Thyroid gland (tissue), 4 donors: ENCODE data around the gene CCNB1IP1.
A peak's percentile ranks its signal among the peaks of the same experiment; 100 is the strongest.

Experiments used
- CTCF ChIP-seq, 6 experiments: fragments of 200-600 bp in 3 of 6; fragments of 450-650 bp in 3 of 6; sonication (generic) in 3 of 6; IDR thresholded peaks; one replicate each; pipeline ENCODE4 v1.5.1; 2016 to 2019; ENCODE audit warnings: antibody characterized with exemption in 6 of 6, mild to moderate bottlenecking in 2 of 6, inconsistent platforms in 1 of 6, moderate library complexity in 1 of 6
- POLR2A ChIP-seq, 2 donors: fragments of 450-650 bp; IDR thresholded peaks; one replicate each; pipeline ENCODE4 v1.6.1; 2017; ENCODE audit warnings: antibody characterized with exemption in 2 of 2, mild to moderate bottlenecking in 2 of 2, moderate library complexity in 1 of 2

GRCh38 chr14:20332788-20333493 is at the start of gene CCNB1IP1:
- no peak for TF ChIP-seq CTCF (IDR thresholded peaks at IDR 0.05)
- peak in 1 of 2 donors; percentile 84 for TF ChIP-seq POLR2A (IDR thresholded peaks at IDR 0.05)
